Measurements from ENCODE around the gene FBXL20.
"Not testable (repeated sequence)": the region's sequence is repeated elsewhere in the genome, so short reads cannot be mapped to it uniquely, and the experiment has no call there.

The FBXL20 gene, protein sequence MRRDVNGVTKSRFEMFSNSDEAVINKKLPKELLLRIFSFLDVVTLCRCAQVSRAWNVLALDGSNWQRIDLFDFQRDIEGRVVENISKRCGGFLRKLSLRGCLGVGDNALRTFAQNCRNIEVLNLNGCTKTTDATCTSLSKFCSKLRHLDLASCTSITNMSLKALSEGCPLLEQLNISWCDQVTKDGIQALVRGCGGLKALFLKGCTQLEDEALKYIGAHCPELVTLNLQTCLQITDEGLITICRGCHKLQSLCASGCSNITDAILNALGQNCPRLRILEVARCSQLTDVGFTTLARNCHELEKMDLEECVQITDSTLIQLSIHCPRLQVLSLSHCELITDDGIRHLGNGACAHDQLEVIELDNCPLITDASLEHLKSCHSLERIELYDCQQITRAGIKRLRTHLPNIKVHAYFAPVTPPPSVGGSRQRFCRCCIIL

DNA sequence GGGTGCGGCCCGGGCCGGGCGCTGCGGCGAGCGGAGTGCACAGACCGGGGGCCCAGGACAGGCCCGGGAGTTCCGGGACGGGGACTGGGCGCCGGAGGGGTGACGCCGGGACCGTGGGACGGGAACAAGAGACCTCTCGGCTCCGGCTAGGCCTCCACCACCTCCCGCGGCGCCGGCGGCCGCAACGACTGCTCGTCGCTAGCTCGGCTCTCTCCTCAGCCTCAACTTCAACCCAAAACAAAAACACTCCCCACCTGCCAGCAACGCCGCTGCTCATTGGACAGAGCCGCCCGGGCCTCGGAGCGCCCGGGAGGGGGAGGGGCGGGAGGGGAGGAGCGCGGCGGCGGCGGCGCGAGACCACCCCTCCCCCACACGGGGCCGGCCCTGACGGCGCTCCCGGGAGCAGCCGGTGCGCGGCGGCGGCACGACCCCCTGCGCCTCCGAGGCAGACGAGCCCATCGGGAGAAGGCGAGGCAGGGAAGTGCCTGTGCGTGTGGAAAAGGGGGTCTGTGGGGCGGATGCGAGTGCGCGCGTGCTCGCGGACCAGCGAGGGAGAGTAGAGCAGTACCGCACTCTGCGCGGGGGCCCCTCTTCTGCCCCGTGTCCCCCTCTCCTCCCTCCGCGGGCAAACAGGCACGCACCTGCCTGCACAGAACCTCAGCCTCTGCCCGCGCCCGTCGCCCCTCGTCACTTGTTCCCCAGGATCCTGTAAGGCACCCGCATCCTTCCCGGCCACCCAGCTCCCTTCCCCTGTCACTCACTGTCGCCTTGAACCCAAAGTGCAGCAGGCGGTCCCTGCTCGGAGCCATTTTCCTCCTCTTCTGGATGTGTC lies at the start of gene FBXL20:
Gene FBXL20 (minus strand): TSS at position 215 of the 832 bp plus-strand sequence. CDS start 224 bp downstream, outside the sequence.
- peak; percentile 77 for DNase-seq

DNA sequence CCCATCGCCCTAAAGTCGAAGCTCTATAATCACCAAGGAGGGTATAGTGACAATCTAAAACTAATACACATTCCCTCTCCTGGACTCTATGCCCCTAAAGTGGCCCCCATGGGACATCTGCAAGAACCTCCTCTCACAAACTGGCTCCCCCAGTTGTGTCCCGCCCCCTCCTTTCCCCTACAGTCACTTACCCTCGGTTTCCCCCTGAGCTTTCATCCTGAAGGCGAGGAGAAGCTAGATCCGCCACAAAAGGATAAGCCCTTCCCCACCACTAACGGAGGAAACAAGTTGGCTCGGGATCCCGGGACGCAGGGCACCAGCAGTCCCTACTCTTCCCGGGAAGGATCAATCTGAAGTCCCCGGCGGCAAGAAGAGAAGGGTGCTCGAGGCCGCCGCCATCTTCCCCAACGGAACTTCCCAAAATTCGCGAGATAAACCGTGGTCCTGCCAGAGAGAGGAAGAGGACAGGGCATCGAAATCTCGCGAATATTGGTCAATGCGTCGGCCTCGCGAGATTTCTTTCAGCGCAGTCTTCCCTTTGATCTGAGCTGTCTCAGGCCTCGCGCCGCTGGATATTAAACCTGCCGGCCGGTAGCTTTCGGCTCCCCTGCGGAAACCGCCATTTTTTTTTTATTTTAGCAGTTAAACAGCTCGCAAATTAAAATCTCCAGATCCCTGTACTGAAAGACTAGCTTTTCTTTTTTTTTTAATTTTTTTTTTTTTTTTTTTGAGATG lies 49.6 kb upstream of the FBXL20 start, which contains the start of gene MED1:
Gene MED1 (minus strand): TSS at position 417 of the 735 bp plus-strand sequence. CDS start 201 bp downstream, at position 216.
- peak; percentile 97 for DNase-seq

DNA sequence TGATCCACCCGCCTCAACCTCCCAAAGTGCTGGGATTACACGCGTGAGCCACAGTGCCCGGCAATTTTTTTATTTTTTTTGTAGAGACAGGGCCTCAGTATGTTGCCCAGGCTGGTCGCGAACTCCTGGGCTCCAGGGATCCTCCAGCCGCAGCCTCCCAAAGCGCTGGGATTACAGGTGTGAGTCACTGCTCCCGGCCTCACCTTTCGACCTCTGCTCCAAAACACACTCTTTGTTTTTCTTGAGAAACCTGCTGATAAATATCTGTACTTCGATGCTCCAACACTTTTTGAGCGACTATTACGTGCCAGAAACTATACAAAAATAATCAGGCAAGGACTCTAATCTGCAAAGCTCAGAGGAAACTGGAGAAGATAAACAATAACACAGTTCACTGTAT lies 48.6 kb upstream of the FBXL20 start:
- no peak for DNase-seq

DNA sequence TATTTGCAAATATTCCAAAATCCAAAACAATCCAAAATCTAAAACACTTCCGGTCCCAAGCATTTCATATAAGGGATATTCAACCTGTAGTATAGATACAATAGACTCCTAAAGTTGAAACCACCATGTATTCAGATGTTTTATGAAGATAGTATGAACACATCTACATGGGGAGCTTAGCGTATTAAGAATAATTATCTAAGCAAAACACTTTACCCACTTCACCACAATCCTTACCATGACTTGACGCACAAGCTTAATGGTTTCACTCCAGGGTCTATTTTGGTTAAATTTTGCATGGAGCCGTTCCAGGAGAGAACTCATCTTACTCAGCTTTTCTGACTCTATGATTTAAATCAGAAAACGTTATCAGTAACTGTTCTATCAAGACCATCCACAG lies 46.1 kb upstream of the FBXL20 start:
- no peak for DNase-seq

DNA sequence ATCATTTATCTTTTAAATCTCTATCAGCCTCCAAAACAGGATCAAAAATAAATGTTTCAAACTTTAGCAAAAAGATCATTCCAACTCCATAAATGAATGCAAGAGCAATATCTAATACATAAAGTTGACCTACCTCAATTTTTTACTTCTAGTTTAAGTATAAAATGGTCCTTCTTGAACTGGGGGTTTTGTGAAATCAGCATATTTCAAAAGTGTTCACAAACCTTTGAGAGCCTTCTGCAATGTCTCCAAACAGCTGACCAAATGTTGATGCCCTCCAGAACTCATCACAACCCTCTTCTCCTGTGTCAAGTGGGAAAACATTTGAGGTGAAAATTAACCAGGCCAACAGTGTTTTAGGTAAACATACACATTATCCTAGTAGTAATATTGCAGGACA lies 41.9 kb upstream of the FBXL20 start:
- no peak for DNase-seq

DNA sequence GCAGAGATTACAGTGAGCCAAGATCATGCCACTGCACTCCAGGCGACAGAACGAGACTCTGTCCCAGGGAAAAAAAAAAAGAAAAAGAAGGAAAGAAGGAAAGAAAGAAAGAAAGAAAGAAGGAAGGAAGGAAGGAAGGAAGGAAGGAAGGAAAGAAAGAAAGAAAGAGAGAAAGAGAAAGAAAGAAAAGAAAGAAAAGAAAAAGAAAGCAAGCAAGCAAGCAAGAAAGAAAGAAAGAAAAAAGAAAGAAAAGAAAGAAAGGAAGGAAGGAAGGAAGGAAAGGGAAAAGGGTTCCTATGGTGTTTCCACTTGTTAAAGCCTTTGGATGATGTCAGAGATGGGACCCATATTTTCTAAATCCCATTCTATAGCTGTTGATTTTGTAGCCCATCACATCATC lies 38.4 kb upstream of the FBXL20 start:
- not testable (repeated sequence) for DNase-seq

DNA sequence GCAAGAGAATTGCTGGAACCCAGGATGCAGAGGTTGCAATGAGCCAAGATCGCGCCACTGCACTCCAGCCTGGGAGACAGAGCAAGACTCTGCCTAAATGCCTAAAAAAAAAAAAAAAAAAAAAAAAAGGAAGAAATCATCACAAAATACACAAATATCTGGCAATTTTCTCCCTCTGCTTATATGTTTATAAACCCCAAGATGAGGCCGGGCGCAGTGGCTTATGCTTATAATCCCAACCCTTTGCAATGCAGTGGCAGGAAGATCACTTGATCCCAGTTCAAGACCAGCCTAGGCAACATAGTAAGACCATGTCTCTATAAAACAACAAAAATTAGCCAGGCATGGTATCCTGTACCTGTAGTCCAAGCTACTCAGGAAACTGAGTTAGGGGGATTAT lies 28.2 kb upstream of the FBXL20 start:
- no peak for DNase-seq

DNA sequence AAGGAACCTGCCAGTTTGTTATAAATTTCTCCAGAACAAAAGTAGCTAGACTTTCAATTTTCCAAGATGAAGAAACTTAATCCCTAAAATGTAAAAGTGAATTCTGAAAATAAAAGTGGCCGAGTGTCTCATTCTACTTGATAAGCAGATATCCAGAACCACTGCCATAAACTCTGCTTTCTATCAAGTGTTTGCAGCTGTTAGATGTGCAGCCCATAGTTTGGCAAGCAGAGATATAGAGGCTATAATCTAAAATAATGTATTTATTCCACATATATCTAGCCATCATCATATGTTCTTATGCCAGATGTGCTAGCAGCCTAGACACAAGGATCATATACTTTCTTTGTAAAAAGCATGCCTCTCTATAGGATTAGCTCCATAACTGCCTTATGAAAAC lies 14.7 kb upstream of the FBXL20 start:
- DNase-seq = no peak

DNA sequence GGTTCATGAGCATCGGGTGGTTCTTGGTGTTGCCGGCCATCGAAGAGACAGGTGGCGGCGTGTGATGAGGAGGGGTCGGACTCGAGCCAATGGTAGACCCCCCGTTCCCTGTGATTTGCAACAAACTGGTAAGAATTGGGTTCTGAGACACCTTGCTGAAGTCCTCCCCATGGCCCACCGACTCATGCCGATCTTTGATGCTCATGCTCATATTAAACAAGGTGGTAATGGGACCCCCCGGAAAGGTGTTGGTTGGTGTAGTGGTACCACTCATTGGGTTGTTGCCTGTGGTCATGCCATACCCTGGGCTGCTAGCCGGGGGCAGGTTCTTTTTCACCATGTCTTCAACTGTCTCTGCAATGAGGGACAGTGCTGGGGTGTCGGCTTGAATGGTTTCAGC lies 8.9 kb upstream of the FBXL20 start:
- DNase-seq = no peak

DNA sequence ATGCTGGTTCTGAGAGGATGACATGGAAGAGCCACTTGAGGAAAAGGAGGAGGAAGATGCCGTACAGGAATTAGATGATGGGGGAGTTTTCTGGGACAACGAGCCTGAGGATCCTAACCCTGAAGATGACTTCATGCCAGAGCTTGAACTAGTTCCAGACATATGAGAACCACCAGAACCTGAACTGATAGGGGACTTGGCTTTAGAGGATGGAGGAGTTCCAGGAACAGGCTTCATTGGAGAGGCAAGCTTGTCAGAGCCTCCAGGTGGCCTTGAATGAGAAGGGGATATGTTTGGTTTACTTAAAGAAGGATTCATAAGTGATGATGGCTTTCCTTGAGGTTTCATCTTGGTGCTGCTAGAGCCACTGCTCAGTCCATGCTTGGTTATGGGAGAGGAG lies 6.9 kb upstream of the FBXL20 start:
- no peak for DNase-seq

DNA sequence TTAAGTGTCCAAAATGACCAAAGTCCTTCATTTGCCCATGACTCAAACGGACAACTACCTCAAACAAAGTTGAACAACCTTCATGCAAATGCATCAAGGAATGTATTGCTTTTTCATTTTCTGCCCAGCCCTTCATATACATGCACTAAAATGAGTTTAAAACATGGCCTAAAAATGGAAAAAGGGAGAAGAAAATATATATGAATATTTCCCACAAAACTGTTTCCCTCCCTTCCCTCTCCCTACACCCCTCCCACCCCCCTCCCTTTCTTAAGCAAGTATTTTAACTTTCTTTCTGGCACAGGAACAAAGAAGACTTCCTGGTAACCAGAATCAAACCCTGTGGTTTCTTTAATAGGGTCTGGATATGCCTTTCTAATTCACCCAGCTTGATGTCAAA lies 5.5 kb upstream of the FBXL20 start:
- no peak for DNase-seq

DNA sequence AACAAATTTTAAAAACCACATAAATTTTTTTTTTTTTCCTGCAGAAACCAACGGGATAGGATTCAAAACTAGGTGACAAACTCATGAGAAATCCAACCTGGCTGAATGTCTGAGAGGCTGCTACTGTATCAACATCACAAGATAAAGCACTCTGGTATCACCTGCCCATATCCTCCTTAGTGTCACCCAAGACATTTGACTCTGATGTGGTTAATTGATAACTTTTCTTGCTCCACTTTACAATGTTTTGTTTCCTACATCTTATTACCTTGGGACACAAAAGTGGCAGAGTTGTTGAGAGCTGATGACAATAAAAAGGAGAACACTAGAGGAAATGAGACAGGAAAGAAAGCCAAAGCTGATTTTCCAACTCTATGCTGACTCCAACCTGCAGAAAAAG lies 4.0 kb upstream of the FBXL20 start:
- no peak for DNase-seq

DNA sequence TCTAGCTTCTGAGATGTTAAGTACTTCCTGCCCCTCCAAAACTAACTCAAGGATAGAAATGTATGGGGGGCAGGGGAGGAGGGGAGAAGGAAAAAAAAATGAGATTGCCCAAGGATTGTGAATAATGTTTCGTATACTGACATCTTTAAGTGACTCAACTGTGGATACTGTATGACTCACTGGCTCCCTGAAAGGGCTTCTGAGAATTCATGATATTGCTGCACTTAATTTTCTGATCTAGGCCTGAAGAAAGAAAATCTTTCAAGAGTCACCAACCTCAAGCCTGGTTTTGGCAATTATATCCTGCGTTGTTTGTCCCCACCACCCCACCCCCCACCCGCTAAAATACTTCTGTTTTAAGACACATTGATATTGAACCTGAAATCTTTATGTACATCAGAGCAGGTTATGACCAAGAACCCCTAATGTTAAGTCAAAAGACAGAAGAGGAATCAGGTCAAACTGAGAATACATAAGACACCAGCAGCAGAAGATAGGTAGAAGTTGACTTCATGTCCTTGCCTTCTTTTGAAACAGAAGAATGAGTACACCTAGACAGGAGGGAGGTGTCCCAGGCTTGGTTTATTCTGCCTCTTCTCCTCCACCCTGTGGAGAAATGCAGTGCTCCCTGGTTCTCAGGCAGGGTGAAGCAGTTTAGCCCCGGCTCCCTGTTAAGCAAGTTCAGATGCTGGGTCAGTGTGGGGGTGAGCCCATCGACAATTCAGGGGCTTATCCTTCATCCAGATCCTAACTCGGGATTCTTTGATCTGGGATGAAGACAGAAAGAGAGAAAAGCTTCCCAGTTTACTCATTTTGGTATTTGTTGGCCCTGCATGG lies 3.3 kb upstream of the FBXL20 start:
- no peak for DNase-seq

DNA sequence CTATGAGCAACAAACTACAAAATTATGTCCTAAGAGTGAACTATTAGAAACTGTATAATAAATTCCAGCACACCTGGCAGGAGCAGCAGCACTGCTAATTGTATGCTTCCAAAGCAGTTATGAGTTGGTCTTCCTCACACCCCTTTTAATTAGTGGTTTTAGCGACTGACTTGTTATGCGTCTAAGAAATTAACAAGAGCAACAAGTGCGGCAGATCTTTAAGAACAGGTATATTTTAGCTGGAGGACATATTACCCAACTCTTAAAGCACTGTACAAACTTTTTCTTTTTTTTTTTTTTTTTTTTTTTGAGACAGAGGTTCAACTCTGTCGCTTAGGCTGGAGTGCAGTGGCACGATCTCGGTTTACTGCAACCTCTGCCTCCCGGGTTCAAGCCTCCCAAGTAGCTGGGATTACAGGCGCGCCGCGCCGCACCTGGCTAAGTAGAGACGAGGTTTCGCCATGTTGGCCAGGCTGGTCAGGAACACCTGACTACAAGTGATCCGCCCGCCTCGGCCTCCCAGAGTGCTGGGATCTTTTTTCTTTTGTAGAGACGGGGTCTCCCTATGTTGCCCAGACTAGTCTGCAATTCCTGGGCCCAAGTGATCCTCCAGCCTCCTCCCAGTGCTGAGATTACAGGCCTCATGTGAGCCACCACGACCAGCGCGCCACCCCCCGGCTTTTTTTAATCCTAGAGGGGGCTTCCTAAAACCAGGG lies 1.6 kb upstream of the FBXL20 start:
- DNase-seq = no peak

DNA sequence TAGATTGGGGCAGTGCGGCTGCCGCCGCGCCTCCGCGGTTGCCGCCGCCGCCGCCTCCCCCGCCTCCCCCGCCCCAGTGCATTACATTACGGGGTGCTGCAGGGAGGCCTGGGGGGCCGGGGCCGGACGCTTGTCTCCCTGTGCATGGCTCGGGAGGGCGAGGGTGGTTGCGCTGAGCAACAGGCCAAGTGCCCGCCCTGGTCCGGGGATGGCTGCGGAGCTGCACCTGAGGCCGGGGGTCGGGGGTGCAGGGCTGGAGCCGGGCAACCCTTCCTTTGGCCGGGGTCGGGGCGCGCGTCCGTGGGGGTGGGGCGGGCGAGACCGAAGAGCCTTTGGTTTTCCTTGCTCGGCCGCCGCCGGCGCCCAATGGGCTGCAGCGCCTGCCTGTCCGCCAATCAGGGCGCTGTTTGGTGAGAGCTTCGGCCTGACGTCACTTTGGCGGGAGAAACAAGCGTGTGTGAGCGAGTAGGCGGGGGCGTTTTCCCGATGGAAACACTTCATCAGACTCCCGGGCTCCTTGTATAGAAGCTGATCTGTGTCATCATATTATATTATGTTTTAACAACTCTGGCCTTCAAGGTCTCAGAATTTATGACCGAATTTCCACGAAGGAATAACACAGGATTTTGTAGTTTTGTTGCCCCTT lies 941 bp upstream of the FBXL20 start:
- DNase-seq = peak; percentile 88

DNA sequence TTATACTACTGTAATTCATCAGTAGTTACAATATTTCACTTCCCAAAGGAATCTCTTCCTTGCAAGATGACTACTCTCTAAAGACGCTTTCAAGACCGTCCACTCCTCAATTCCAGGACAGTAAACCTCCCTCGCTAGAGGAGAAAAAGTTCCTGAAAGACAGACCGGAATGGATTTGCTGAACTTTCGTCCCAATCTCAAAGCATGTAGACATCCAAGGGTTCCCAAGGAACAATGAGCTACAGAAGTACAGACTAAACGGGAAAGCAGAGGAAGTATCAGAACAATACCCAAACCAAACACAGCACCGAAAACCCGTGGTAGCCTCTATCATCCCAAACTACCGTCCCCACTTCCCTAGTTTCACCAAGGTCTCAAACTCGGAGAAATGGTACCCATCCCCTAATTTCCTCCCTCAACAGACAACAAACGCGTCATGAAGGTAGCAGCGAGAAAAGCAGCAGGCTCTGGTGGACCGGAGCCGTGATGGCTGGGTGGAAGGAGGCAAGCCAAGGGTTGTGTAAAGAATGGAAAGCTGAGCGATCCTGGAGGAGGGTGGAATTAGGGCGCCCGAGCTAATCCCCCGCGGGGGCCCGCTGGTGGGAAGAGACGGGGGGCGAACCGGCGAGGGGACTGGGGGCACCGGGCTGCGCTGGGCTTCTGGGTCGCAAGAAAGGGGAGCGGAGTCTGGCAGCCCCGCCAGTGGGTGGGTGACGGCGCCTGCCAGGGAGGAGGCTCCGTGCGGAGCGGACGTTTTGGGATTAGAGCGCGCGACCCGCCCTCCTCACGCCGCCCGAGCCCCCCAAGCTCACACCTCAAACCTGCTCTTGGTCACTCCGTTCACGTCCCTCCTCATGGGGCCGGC lies 647 bp downstream of the FBXL20 start:
- no peak for DNase-seq

DNA sequence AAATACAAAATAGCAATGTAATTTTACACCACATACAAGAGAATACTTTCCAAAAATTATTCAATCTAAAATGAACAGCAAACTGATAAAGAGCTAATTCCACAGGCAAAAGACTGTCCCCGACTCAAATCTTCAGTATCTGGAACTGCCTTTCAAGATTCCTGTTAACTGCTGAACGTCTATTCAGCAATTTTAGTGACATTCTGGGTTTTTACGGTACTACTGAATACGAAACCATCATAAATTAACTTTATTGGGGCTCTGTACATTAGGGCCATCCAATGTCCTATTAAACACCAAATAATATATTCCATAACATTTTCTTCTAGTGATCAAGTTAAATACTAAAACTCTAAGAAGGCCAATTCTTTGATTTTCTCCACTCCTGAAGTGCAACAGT lies 1.6 kb downstream of the FBXL20 start:
- no peak for DNase-seq

DNA sequence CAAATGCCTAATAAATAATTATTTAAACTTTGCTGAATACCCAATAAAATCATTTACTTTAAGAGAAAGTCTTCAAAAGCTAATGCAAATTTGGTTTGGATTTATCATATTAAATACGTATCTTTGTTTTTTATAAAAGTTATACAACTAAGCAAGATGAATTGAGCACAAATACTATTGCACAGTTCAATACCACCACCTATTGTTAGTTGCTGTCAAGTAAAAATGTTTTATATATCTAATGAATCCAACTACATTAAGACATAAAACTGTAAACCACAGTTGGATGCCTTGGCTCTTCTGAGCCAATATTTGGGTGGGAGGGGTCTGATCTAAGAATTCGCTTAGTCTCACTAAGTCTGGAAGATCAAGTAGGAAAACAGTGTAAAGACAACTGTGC lies 7.7 kb downstream of the FBXL20 start:
- no peak for DNase-seq

DNA sequence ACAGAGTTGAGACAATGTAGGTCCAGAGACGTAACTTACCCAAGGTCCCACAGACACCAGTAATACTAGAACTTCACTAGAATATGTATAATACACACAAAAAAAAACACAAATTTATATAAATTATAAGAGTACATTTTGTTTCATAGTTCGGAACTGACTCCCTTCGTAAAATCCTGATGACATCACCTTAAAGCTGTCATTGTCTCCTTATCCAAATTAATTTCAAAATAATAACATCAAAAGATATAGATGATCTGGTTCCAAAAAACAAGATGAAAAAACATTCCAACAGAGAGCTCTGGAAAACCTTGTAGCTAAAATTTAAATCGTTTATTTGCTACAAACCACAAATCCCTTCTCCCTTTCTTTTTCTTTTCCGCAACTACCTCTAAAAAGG lies 10.0 kb downstream of the FBXL20 start:
- DNase-seq = no peak

DNA sequence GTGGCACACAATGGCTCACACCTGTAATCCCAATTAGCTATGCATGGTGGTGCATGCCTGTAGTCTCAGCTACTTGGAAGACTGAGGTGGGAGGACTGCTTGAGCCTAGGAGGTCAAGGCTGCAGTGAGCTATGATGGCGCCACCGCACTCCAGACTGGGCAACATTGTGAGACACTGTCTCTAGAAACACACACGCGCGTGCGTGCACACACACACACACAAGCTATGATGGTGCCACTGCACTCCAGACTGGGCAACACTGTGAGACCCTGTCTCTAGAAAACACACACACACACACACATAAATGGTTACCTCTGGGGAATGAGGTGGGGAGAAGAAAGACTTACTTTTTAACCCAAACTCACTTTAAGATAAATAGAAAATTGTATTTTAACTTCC lies 16.4 kb downstream of the FBXL20 start:
- no peak for DNase-seq
